Mucosa of descending colon (tissue), 3 donors: Measurements from ENCODE around the gene RANBP17. TPM values are rescaled to one million over a fixed set of nuclear protein-coding genes. Genes with fewer than 3 reads are reported as not detected.

Experiments used
- ATAC-seq: fragments of 200-7000 bp; cut with Tn5 transposase; one replicate; pipeline ENCODE4 v1.9.1; 2020; ENCODE audit warnings: mild to moderate bottlenecking, moderate library complexity
- DNase-seq, 3 donors: peaks; one replicate each; pipeline ENCODE4 v3.0.0-alpha.2; 2020
- H3K36me3 ChIP-seq: fragments of 200-600 bp; one replicate; pipeline ENCODE4 v1.8.0; 2021; ENCODE audit warnings: low read depth, mild to moderate bottlenecking
- H3K4me1 ChIP-seq: fragments of 200-600 bp; one replicate; pipeline ENCODE4 v1.8.0; 2021; ENCODE audit warnings: low read depth, mild to moderate bottlenecking
- H3K4me3 ChIP-seq: fragments of 200-600 bp; one replicate; pipeline ENCODE4 v1.8.0; 2021; ENCODE audit warnings: mild to moderate bottlenecking
- H3K9me3 ChIP-seq: fragments of 200-600 bp; one replicate; pipeline ENCODE4 v1.8.0; 2021; ENCODE audit warnings: mild to moderate bottlenecking
- intact Hi-C, 2 donors: fragments of 100-400 bp; cut with DNase I in 1 of 2; cut with micrococcal nuclease in 1 of 2; formaldehyde crosslinking; loops; one replicate each; pipeline versions ENCODE4 v1.11.0 to v1.11.1; 2022; cut with DNase I, micrococcal nuclease
- total RNA-seq, 3 donors: library from RNA; stranded (reverse); fragmentation: NEBNext Ultra II Directional in 2 of 3; extraction: Animal tissue kit (Norgen Biotek cat#: 25700) in 2 of 3; gene quantifications; one replicate each; pipeline versions ENCODE4 v1.2.1 to v1.2.4, GENCODE V29; 2021 to 2023
- TF ChIP-seq, protein P1 (sequence below): fragments of 200-600 bp; IDR thresholded peaks from one replicate; pipeline ENCODE4 v1.8.0; 2022; ENCODE audit warnings: antibody characterized with exemption, mild to moderate bottlenecking
- donor health status: DM: no; HTN: no; CAD: no; lungs with moderate emphysema.
- donor health status: DM: no; HTN: no; CAD: no.
- donor health status: DM: no; HTN: yes; CAD: no.

RANBP17 gene
- total RNA-seq, 3 donors from 2014 or later: 11.7 to 19.7 (median 13.4) TPM

DNA sequence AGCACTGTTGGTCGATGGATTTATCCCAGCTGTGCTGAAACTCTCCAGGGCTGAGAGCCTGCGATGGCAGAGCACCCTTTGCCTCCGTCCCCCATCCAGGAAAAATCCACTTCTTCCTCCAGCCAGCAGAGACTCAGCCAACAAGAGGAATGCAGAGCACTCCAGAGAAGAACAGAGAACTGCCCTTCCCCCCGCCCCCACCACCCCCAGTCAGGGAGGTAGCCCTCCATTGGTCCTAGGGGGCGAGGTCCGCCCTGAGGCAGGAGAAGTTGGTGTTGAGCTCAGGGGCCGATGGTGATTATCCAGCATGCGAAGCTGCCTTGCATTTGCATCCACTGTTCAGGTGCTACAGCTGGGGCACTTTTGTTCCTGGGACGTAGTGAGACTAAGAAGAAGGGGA is 456.2 kb downstream of the RANBP17 start:
- ATAC-seq (no peak), DNase-seq (no peak)
- TF ChIP-seq, protein P1, sequence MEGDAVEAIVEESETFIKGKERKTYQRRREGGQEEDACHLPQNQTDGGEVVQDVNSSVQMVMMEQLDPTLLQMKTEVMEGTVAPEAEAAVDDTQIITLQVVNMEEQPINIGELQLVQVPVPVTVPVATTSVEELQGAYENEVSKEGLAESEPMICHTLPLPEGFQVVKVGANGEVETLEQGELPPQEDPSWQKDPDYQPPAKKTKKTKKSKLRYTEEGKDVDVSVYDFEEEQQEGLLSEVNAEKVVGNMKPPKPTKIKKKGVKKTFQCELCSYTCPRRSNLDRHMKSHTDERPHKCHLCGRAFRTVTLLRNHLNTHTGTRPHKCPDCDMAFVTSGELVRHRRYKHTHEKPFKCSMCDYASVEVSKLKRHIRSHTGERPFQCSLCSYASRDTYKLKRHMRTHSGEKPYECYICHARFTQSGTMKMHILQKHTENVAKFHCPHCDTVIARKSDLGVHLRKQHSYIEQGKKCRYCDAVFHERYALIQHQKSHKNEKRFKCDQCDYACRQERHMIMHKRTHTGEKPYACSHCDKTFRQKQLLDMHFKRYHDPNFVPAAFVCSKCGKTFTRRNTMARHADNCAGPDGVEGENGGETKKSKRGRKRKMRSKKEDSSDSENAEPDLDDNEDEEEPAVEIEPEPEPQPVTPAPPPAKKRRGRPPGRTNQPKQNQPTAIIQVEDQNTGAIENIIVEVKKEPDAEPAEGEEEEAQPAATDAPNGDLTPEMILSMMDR: no peak
- Histone ChIP-seq H3K36me3 (no peaks in the 10 kb centered on the region), H3K4me3 (no peak overlapping the region), H3K4me1 (peaks cover 5% of the 10 kb centered on the region), H3K9me3 (no peaks in the 10 kb centered on the region)
- intact Hi-C loops: no loop called here

DNA sequence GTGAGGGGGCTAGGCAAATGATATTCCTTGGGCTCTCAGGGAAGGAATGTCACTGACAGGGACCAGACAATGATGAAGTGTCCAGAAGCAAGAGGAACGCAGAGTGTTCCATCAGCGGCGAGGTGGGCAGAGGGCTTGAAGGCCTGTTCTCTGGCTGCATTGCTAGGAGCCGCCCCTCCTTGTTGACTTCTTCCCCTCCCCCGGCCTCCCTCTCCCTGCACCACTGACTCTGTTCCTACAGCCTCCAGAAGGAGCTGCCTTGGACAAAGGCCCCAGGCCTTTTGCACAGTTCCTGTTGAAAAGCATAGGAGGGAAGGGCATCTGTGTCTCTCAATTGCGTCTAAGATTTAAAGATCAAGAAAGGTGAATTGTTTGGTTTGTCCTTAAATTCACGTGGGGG is 459.6 kb downstream of the RANBP17 start:
- intact Hi-C loops: no loop called here

DNA sequence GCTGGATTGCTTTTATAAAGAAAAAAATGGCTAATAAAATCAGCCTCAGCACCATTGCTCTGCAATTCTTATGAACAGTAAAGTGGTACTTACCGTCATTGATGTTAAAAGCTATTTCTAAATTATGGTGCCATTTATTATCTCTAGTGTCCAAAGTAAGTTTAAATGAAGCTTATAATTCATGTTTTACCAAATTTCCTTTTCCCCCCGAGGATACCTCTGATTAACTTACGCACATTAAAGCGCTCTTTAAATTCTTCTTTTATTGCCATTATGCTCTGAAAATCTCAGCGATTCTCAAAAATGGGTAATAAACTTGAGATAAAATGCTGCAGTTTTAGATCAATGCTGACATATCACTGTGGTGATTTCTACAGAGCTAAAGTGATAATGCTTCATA is 460.7 kb downstream of the RANBP17 start:
- TF ChIP-seq, protein P1: no peak
- ATAC-seq (no peak), DNase-seq (no peak)
- intact Hi-C loops: no loop called here
- H3K9me3 ChIP-seq: no peaks in the 10 kb centered on the region
- no peaks in the 10 kb centered on the region for H3K36me3 ChIP-seq
- no peak overlapping the region for H3K4me3 ChIP-seq
- H3K4me1 ChIP-seq: no peaks in the 10 kb centered on the region

More for the DNA sequence above, 459.6 kb downstream of the RANBP17 start:
- DNase-seq: no peak
- Histone ChIP-seq H3K4me1 (peaks cover 1% of the 10 kb centered on the region), H3K9me3 (no peaks in the 10 kb centered on the region), H3K4me3 (no peak overlapping the region), H3K36me3 (no peaks in the 10 kb centered on the region)
- no peak for ATAC-seq
- TF ChIP-seq, protein P1: no peak

DNA sequence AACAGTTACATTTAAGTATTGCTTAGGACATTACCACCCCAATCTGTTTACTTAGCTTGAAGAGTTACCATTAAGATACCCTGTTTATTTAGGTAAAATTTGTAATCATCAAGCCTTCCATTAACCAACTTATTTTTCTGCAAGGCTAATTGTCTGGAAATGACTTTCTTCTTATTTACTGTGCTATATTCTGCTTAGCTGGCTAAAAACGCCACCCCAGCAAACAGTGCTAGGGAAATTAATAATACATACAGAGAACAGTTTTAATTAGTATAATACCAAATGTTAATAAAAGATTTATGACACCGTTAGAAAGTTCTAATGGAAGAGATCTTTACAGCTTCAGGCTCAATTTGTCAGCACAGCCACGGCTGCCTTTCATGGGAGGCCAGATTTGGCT is 461.2 kb downstream of the RANBP17 start:
- no peaks in the 10 kb centered on the region for H3K4me1 ChIP-seq
- no peaks in the 10 kb centered on the region for H3K9me3 ChIP-seq
- H3K36me3 ChIP-seq: no peaks in the 10 kb centered on the region
- ATAC-seq: no peak
- TF ChIP-seq, protein P1: no peak
- intact Hi-C loops: no loop called here
- no peak overlapping the region for H3K4me3 ChIP-seq
- no peak for DNase-seq

DNA sequence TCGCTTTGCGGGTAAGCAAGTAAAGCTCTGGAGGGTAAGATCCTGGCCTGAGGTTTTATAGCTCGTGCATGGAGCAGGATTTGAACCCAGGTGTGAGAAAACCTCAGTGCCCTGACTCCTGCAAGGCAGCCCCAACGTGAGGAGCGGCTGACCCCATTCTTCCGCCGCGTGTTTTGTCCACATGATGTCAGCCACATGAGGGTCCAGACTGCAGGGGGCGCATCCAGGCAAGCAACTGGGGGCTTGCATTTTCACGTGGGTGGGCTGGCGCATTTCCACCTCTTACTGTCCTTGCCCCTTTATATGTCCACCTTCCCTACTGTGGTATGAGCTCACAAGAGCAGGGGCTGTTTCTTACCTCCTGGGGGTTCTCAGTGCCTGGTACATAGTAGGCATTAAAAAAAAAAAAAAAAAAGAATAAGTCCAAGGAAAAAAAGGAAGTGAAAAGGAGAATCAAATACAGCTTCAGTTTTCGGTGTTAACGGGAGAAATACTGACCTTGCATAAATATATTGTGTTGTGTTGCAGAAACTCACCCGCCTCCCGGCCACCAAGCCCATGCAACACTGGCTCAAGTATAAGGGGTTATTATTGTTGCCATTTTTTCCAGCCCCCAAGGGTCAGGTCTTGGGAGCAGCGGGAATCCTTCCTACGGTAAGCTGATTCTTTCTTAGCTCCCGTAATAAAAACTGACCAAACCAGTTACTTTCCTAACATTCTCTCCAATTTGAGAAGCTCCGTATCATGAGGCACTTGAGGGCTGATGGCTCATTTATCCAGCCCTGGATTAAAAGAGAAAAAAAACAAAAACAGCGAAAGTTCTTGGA is 462.2 kb downstream of the RANBP17 start:
- DNase-seq (no peak), ATAC-seq (no peak)
- no peaks in the 10 kb centered on the region for H3K36me3 ChIP-seq
- H3K4me3 ChIP-seq: no peak overlapping the region
- H3K9me3 ChIP-seq: no peaks in the 10 kb centered on the region
- TF ChIP-seq, protein P1: no peak
- intact Hi-C loops: no loop called here
- H3K4me1 ChIP-seq: no peaks in the 10 kb centered on the region
